ENCODE results near the gene RTL10. TPM values are rescaled to one million over a fixed set of nuclear protein-coding genes. Genes with fewer than 3 reads are reported as not detected.

Gene RTL10
- polyA plus RNA-seq, 1 of the 3 experiments (the other 2 are of a cell fraction): 7.8 TPM

GRCh38 chr22:19903031-19903430 is 48.4 kb upstream of the RTL10 start:
- Histone ChIP-seq H3K9ac (no peak overlapping the region), H3K36me3 (replicated peaks in 1 of 2; ENCODE audit: control insufficient read depth in 1 of 2, insufficient read depth in 2 of 2, low read length in 1 of 2) (no peaks in the 10 kb centered on the region), H3K4me3 (ENCODE audit: low read depth in 2 of 2, low read length in 1 of 2) (no peak overlapping the region), H3K4me2 (no peak overlapping the region), H3K4me1 (ENCODE audit: control insufficient read depth in 1 of 2, insufficient read depth in 2 of 2, low read depth in 1 of 2, low read length in 1 of 2) (peaks cover 0 to 49% of the 10 kb centered on the region in 2 experiments; a peak in 3 of 4 replicates), H3K27me3 (ENCODE audit: insufficient read depth) (no peaks in the 10 kb centered on the region), H3K9me3 (no peaks in the 10 kb centered on the region), H2AFZ (ENCODE audit: low read depth) (no peak overlapping the region), H3F3A (replicated peaks; ENCODE audit: insufficient read depth) (no peaks in the 10 kb centered on the region), H4K20me1 (ENCODE audit: insufficient read depth) (no peaks in the 10 kb centered on the region), H3K27ac (ENCODE audit: low read depth in 2 of 2, low read length in 1 of 2) (peak overlapping the region in 1 of 2 experiments; percentile 85; a peak in 2 of 4 replicates), H3K79me2 (ENCODE audit: insufficient read depth) (no peaks in the 10 kb centered on the region), H3K9me2 (no peaks in the 10 kb centered on the region)
- 96% methylated on average over 8 of the region's 9 CpGs for WGBS (ENCODE audit: low lambda C conversion rate)
- peak; percentile 82 for DNase-seq
- ChIA-PET POLR2A (no interaction called here), CTCF (interaction anchor here (0.7 to 6.9 kb wide), 10 partner anchors 8 to 172 kb away, joined by 3 to 116 read pairs (median 4); no protein-coding TSS in a partner anchor)
- TF ChIP-seq USF2 (IDR thresholded peaks at IDR 0.05; ENCODE audit: borderline replicate concordance, low read depth, low read length) (no peak), RXRA (IDR thresholded peaks at IDR 0.05; ENCODE audit: borderline replicate concordance, low read depth) (no peak), GABPA (IDR thresholded peaks at IDR 0.05; ENCODE audit: low read depth) (no peak), TEAD4 (IDR thresholded peaks at IDR 0.05; ENCODE audit: borderline replicate concordance, insufficient read depth) (no peak), FOSL2 (IDR thresholded peaks at IDR 0.05; ENCODE audit: borderline replicate concordance, low read depth) (no peak), CHD2 (IDR thresholded peaks at IDR 0.05; ENCODE audit: low read length, partially characterized antibody) (peak; percentile 60), RAD21 (IDR thresholded peaks at IDR 0.05; ENCODE audit: low read length) (peak; percentile 13; the same call in 1 of the 2 replicates), YY1 (IDR thresholded peaks at IDR 0.05; ENCODE audit: low read depth) (no peak), GATA2 (CRISPR knock-in tag; IDR thresholded peaks at IDR 0.05) (no peak), JUND (IDR thresholded peaks at IDR 0.05) (no peak), NRF1 (IDR thresholded peaks at IDR 0.05; ENCODE audit: low read depth, low read length) (no peak), RFX5 (IDR thresholded peaks at IDR 0.05; ENCODE audit: low read length) (no peak), FOXJ3 (CRISPR knock-in tag; IDR thresholded peaks at IDR 0.05) (no peak), ELF1 (IDR thresholded peaks at IDR 0.05) (no peak), REST (IDR thresholded peaks at IDR 0.05; ENCODE audit: low read depth, low read length) (no peak), MAX (IDR thresholded peaks at IDR 0.05; ENCODE audit: low read depth) (no peak), EP300 (IDR thresholded peaks at IDR 0.05; ENCODE audit: borderline replicate concordance in 1 of 2, low read depth in 1 of 2, low read length in 1 of 2) (no peak)
